ENCODE data around the gene GTSF1L. TPM values are rescaled to one million over a fixed set of nuclear protein-coding genes. Genes with fewer than 3 reads are reported as not detected.

The GTSF1L gene
- polyA plus RNA-seq, 2 donors: not detected

DNA sequence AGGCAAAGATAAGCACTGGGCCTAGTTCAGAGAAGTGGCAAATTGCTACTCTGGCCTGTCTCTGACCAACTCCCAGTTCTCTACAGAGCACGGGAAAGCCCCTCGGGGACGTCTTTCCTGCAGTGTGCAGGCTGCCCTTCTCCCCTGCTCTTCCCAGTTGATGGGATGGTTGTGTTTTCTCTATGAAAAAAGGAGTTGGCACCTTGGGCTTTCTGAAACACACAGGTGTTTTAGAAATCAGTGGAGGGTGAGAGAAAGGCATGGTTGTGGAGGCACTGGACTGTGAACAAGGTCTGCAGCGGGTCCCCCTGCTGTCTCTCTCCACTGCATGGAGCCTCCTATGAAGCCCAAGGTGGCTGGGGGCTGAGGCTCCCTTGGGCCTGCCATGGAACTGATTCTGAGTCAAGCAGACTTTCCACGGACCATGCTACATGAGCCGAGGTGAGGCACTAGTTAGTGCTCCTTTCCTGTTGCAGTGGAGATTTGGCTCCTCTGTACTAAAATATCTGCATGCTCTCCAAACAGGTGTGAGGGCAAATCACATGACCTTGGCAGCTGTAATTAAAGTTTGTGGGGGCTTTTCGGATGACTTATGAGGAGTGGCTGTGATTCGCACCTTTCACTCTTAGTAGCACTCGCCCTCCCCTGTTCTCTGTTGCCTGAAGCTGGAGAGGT, 16.3 kb downstream of the GTSF1L start:
- no peaks in the 10 kb centered on the region for H3K4me1 ChIP-seq (ENCODE audit: control insufficient read depth in 2 of 2, insufficient read depth in 2 of 2, low read length in 1 of 2)
- H3K27ac ChIP-seq (ENCODE audit: low read depth in 2 of 2, low read length in 1 of 2): no peak overlapping the region
- no peaks in the 10 kb centered on the region for H3K36me3 ChIP-seq (ENCODE audit: control insufficient read depth in 2 of 2, insufficient read depth in 2 of 2, low read length in 1 of 2)
- no peaks in the 10 kb centered on the region for H3K27me3 ChIP-seq (ENCODE audit: control insufficient read depth in 1 of 2, insufficient read depth in 2 of 2, low read length in 2 of 2)
- H3K9me3 ChIP-seq (ENCODE audit: control insufficient read depth in 2 of 2, insufficient read depth in 1 of 2, low read depth in 1 of 2, low read length in 1 of 2): no peaks in the 10 kb centered on the region
- H3K4me3 ChIP-seq (ENCODE audit: low read depth in 1 of 2, low read length in 2 of 2): no peak overlapping the region
- WGBS, 2 donors: 91 to 94% methylated on average over 9 of the region's 9 CpGs

DNA sequence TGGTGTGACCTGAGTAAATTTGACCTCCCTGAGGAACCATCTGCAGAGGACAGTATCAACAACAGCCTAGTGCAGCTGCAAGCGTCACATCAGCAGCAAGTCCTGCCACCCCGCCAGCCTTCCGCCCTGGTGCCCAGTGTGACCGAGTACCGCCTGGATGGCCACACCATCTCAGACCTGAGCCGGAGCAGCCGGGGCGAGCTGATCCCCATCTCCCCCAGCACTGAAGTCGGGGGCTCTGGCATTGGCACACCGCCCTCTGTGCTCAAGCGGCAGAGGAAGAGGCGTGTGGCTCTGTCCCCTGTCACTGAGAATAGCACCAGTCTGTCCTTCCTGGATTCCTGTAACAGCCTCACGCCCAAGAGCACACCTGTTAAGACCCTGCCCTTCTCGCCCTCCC, 24.3 kb downstream of the GTSF1L start:
- WGBS, 2 donors: 96 to 97% methylated on average over 14 of the region's 14 CpGs
- H3K4me1 ChIP-seq (ENCODE audit: control insufficient read depth in 2 of 2, insufficient read depth in 2 of 2, low read length in 1 of 2): no peaks in the 10 kb centered on the region

DNA sequence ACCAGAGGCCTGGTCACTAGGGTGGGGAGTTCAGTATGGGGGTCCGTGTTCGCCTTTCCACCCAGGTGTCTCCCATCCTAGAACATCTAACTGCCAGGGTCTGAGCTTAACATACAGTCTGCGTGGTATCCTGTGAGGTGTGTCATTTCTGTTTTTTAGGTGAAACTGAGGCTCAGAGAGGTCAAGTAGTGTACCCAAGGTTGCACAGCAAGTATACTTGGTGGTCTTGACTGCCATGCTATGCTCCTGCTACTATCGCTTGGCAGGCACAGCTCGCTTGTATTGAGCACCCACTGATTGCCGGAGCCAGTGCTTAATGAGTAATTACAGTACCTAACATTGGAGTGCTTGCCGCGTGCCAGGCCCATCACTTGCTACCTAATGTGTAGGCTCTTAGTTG, 26.2 kb downstream of the GTSF1L start:
- H3K36me3 ChIP-seq (ENCODE audit: control insufficient read depth in 2 of 2, insufficient read depth in 2 of 2, low read length in 1 of 2): peaks cover 0 to 2% of the 10 kb centered on the region in 2 donors
- no peaks in the 10 kb centered on the region for H3K9me3 ChIP-seq (ENCODE audit: control insufficient read depth in 2 of 2, insufficient read depth in 1 of 2, low read depth in 1 of 2, low read length in 1 of 2)
- H3K4me1 ChIP-seq (ENCODE audit: control insufficient read depth in 2 of 2, insufficient read depth in 2 of 2, low read length in 1 of 2): no peaks in the 10 kb centered on the region
- WGBS, 2 donors: 92 to 96% methylated on average over 8 of the region's 8 CpGs
- no peaks in the 10 kb centered on the region for H3K27me3 ChIP-seq (ENCODE audit: control insufficient read depth in 1 of 2, insufficient read depth in 2 of 2, low read length in 2 of 2)
- H3K4me3 ChIP-seq (ENCODE audit: low read depth in 1 of 2, low read length in 2 of 2): no peak overlapping the region
- H3K27ac ChIP-seq (ENCODE audit: low read depth in 2 of 2, low read length in 1 of 2): no peak overlapping the region

More for the DNA sequence above, 24.3 kb downstream of the GTSF1L start:
- H3K36me3 ChIP-seq (ENCODE audit: control insufficient read depth in 2 of 2, insufficient read depth in 2 of 2, low read length in 1 of 2): peaks cover 0 to 2% of the 10 kb centered on the region in 2 donors
- H3K27ac ChIP-seq (ENCODE audit: low read depth in 2 of 2, low read length in 1 of 2): no peak overlapping the region
- no peaks in the 10 kb centered on the region for H3K27me3 ChIP-seq (ENCODE audit: control insufficient read depth in 1 of 2, insufficient read depth in 2 of 2, low read length in 2 of 2)
- no peaks in the 10 kb centered on the region for H3K9me3 ChIP-seq (ENCODE audit: control insufficient read depth in 2 of 2, insufficient read depth in 1 of 2, low read depth in 1 of 2, low read length in 1 of 2)
- no peak overlapping the region for H3K4me3 ChIP-seq (ENCODE audit: low read depth in 1 of 2, low read length in 2 of 2)

DNA sequence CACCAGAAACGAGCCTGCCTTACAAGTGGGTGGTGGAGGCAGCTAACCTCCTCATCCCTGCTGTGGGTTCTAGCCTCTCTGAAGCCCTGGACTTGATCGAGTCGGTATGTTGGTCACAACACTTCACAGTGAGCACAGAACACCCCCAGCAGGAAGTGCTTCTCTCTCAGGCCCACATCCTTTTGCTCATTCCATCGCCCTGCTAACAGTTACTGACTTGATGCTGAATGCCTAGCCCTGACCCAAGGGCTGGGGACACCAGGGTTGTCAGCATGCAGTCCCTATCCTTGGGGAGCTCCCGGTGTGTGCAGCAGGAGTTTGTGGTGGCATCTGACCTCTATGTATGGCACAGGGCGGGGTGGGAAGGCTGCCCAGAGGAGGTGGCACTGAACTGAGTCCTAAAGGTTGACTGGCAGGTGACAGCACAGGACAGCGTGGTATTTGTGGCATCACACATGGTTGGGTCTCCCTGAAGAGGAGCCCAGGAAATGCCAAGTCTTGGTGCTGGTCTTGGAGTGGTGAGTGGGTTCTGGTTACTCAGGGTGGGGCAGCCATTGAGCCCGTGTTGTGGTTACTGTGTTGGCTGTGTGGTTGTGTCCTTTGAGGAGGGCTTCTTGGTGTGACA, 26.7 kb downstream of the GTSF1L start:
- Histone ChIP-seq H3K27me3 (ENCODE audit: control insufficient read depth in 1 of 2, insufficient read depth in 2 of 2, low read length in 2 of 2) (no peaks in the 10 kb centered on the region), H3K9me3 (ENCODE audit: control insufficient read depth in 2 of 2, insufficient read depth in 1 of 2, low read depth in 1 of 2, low read length in 1 of 2) (no peaks in the 10 kb centered on the region), H3K4me3 (ENCODE audit: low read depth in 1 of 2, low read length in 2 of 2) (no peak overlapping the region), H3K36me3 (ENCODE audit: control insufficient read depth in 2 of 2, insufficient read depth in 2 of 2, low read length in 1 of 2) (peaks cover 0 to 2% of the 10 kb centered on the region in 2 donors), H3K4me1 (ENCODE audit: control insufficient read depth in 2 of 2, insufficient read depth in 2 of 2, low read length in 1 of 2) (no peaks in the 10 kb centered on the region), H3K27ac (ENCODE audit: low read depth in 2 of 2, low read length in 1 of 2) (no peak overlapping the region)
- WGBS, 2 donors: 90 to 93% methylated on average over 8 of the region's 8 CpGs

DNA sequence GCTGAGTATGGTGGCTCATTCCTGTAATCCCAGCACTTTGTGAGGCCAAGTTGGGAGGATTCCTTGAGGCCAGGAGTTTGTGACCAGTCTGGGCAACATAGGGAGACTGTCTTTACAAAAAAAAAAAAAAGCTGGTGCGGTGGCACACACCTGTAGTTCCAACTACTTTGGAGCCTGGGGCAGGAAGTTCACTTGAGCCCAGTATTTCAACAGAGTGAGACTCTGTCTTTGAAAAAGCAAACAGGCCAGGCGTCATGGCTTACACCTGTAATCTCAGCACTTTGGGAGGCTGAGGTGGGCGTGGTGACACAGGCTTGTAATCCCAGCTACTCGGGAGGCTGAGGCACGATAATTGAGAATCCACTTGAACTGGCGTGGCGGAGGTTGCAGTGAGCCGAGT, 31.2 kb downstream of the GTSF1L start:
- H3K4me3 ChIP-seq (ENCODE audit: low read depth in 1 of 2, low read length in 2 of 2): no peak overlapping the region
- H3K9me3 ChIP-seq (ENCODE audit: control insufficient read depth in 2 of 2, insufficient read depth in 1 of 2, low read depth in 1 of 2, low read length in 1 of 2): no peaks in the 10 kb centered on the region
- H3K27ac ChIP-seq (ENCODE audit: low read depth in 2 of 2, low read length in 1 of 2): no peak overlapping the region
- 86 to 88% methylated on average over 8 of the region's 8 CpGs for WGBS, 2 donors
- no peaks in the 10 kb centered on the region for H3K36me3 ChIP-seq (ENCODE audit: control insufficient read depth in 2 of 2, insufficient read depth in 2 of 2, low read length in 1 of 2)
- H3K4me1 ChIP-seq (ENCODE audit: control insufficient read depth in 2 of 2, insufficient read depth in 2 of 2, low read length in 1 of 2): no peaks in the 10 kb centered on the region
- no peaks in the 10 kb centered on the region for H3K27me3 ChIP-seq (ENCODE audit: control insufficient read depth in 1 of 2, insufficient read depth in 2 of 2, low read length in 2 of 2)

DNA sequence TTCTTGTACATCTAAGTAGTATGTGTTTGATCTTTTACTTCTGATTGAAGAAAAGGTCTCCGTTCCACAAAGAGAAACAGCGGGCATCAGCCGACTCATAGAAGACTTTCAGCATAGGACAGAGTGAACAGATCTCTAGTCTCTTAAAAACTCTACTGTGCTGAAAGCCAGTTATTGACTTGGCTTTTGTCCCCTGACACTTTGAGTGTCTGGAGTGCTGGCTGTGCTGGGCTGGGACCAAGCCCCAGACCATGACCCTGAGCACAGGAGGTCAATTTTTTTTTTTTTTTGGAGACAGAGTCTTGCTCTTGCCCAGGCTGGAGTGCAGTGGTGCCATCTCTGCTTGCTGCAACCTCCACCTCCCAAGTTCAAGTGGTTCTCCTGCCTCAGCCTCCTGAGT, 32.0 kb downstream of the GTSF1L start:
- Histone ChIP-seq H3K4me3 (ENCODE audit: low read depth in 1 of 2, low read length in 2 of 2) (no peak overlapping the region), H3K27me3 (ENCODE audit: control insufficient read depth in 1 of 2, insufficient read depth in 2 of 2, low read length in 2 of 2) (no peaks in the 10 kb centered on the region), H3K4me1 (ENCODE audit: control insufficient read depth in 2 of 2, insufficient read depth in 2 of 2, low read length in 1 of 2) (no peaks in the 10 kb centered on the region), H3K27ac (ENCODE audit: low read depth in 2 of 2, low read length in 1 of 2) (no peak overlapping the region), H3K36me3 (ENCODE audit: control insufficient read depth in 2 of 2, insufficient read depth in 2 of 2, low read length in 1 of 2) (no peaks in the 10 kb centered on the region), H3K9me3 (ENCODE audit: control insufficient read depth in 2 of 2, insufficient read depth in 1 of 2, low read depth in 1 of 2, low read length in 1 of 2) (no peaks in the 10 kb centered on the region)
- WGBS, 2 donors: 92 to 94% methylated on average over 3 of the region's 3 CpGs

DNA sequence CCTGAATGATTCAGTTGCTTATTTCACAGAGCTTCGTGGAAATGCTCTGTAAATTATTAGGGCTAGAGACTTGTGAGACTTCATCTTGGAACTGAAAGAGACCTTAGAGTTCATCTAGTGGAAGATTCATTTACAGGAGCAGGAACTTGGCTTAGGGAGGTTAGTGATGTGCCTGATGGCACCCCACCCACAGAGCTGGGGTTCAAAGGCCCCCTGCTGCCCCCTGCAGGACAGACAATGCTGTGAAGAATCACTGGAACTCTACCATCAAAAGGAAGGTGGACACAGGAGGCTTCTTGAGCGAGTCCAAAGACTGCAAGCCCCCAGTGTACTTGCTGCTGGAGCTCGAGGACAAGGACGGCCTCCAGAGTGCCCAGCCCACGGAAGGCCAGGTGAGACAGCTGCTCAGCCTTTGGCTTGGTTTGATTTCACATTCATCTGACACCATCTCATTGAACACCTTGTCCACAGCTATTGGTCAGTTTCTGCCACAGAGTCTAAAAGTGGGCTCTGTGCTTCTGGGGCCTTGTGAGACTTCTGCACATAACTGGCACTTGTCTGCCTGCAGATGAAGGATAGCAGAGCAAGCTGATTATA, 34.8 kb downstream of the GTSF1L start:
- 82 to 89% methylated on average over 5 of the region's 5 CpGs for WGBS, 2 donors

DNA sequence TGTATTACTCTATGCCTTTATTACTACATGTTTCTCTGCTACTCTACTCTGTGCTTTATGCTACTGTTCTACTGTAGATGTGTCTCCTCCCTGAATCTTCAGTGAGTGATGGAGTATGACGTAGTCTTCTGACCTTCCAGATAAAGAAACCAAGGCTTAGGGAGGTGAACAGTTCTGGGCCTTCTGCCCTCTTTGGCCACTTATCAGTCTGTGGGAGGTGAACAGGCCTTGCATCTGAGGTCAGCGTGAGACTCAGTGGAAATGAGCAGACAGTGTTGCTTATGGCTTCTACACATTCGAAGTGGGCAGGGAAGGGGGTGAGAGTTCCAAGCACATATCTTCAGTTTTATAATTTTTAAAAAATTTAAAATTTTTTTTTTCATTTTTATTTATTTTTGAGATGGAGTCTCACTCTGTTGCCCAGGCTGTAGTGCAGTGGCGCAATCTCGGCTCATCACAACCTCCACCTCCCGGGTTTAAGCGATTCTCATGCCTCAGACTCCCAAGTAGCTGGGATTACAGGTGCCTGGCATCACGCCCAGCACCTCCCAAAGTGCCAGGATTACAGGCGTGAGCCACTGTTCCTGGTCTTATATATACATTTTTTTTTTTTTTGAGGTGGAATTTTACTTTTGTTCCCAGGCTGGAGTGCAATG, 35.7 kb downstream of the GTSF1L start:
- no peak overlapping the region for H3K27ac ChIP-seq (ENCODE audit: low read depth in 2 of 2, low read length in 1 of 2)
- no peaks in the 10 kb centered on the region for H3K27me3 ChIP-seq (ENCODE audit: control insufficient read depth in 1 of 2, insufficient read depth in 2 of 2, low read length in 2 of 2)
- WGBS, 2 donors: 85 to 91% methylated on average over 9 of the region's 9 CpGs
- H3K9me3 ChIP-seq (ENCODE audit: control insufficient read depth in 2 of 2, insufficient read depth in 1 of 2, low read depth in 1 of 2, low read length in 1 of 2): no peaks in the 10 kb centered on the region
- H3K36me3 ChIP-seq (ENCODE audit: control insufficient read depth in 2 of 2, insufficient read depth in 2 of 2, low read length in 1 of 2): peaks cover 0 to 2% of the 10 kb centered on the region in 2 donors
- H3K4me1 ChIP-seq (ENCODE audit: control insufficient read depth in 2 of 2, insufficient read depth in 2 of 2, low read length in 1 of 2): no peaks in the 10 kb centered on the region
- H3K4me3 ChIP-seq (ENCODE audit: low read depth in 1 of 2, low read length in 2 of 2): no peak overlapping the region

More for the DNA sequence above, 34.8 kb downstream of the GTSF1L start:
- Histone ChIP-seq H3K27ac (ENCODE audit: low read depth in 2 of 2, low read length in 1 of 2) (no peak overlapping the region), H3K4me3 (ENCODE audit: low read depth in 1 of 2, low read length in 2 of 2) (no peak overlapping the region), H3K9me3 (ENCODE audit: control insufficient read depth in 2 of 2, insufficient read depth in 1 of 2, low read depth in 1 of 2, low read length in 1 of 2) (no peaks in the 10 kb centered on the region), H3K36me3 (ENCODE audit: control insufficient read depth in 2 of 2, insufficient read depth in 2 of 2, low read length in 1 of 2) (peaks cover 0 to 2% of the 10 kb centered on the region in 2 donors), H3K27me3 (ENCODE audit: control insufficient read depth in 1 of 2, insufficient read depth in 2 of 2, low read length in 2 of 2) (no peaks in the 10 kb centered on the region), H3K4me1 (ENCODE audit: control insufficient read depth in 2 of 2, insufficient read depth in 2 of 2, low read length in 1 of 2) (no peaks in the 10 kb centered on the region)

DNA sequence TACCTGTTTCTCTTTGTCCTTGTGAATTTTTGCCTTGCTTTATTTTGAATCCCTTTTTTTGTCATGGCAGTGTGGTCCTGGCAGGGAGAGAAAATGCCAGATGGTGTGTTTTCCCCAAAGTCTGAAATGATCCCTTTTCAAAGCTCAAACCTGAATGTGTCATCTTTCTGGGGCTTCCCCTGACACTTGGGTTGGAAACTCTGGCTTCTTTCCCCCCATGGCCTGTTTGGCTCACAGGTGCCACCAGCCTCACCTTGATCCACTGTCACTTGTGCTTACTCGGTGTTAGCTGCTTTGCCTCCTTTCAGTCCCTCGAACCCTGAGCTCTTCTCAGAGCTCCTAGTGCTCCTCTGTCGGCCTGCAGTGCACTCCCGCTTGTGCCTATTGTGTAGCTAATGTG, 37.6 kb downstream of the GTSF1L start:
- H3K27ac ChIP-seq (ENCODE audit: low read depth in 2 of 2, low read length in 1 of 2): no peak overlapping the region
- H3K9me3 ChIP-seq (ENCODE audit: control insufficient read depth in 2 of 2, insufficient read depth in 1 of 2, low read depth in 1 of 2, low read length in 1 of 2): no peaks in the 10 kb centered on the region
- 81 to 93% methylated on average over 4 of the region's 4 CpGs for WGBS, 2 donors

More for the DNA sequence above, 37.6 kb downstream of the GTSF1L start:
- Histone ChIP-seq H3K4me3 (ENCODE audit: low read depth in 1 of 2, low read length in 2 of 2) (no peak overlapping the region), H3K27me3 (ENCODE audit: control insufficient read depth in 1 of 2, insufficient read depth in 2 of 2, low read length in 2 of 2) (no peaks in the 10 kb centered on the region), H3K36me3 (ENCODE audit: control insufficient read depth in 2 of 2, insufficient read depth in 2 of 2, low read length in 1 of 2) (peaks cover 0 to 2% of the 10 kb centered on the region in 2 donors), H3K4me1 (ENCODE audit: control insufficient read depth in 2 of 2, insufficient read depth in 2 of 2, low read length in 1 of 2) (no peaks in the 10 kb centered on the region)
